Measurements from ENCODE around the gene MAST3. TPM values are rescaled to one million over a fixed set of nuclear protein-coding genes. Genes with fewer than 3 reads are reported as not detected.

MAST3 gene
- 9.0 TPM in 2 replicates for total RNA-seq (2021; fragmentation: NEBNext Ultra II Directional; extraction: Animal tissue kit (Norgen Biotek cat#: 25700))
- 3.4 and 5.5 TPM in 2 replicates for polyA plus RNA-seq (2011; rRNA removed)
- 1.5 TPM for polyA plus RNA-seq (2011; cell fraction: cytosol; rRNA removed)
- polyA plus RNA-seq (2011; cell fraction: nucleus; rRNA removed) = 7.7 TPM
- polyA plus RNA-seq (2012, experiment 1 of 2) = 3.2 to 5.5 TPM (median 4.8 TPM) in 4 replicates
- 3.0 TPM for polyA plus RNA-seq (2012, experiment 2 of 2)
- polyA plus RNA-seq (2013, experiment 1 of 2) = 3.4 TPM
- 3.1 TPM for polyA plus RNA-seq (2013, experiment 2 of 2)
- polyA minus RNA-seq (2011; rRNA and poly(A)+ RNA removed) = 4.8 and 5.0 TPM in 2 replicates
- 6.1 TPM for polyA minus RNA-seq (2011; cell fraction: cytosol; rRNA and poly(A)+ RNA removed)
- polyA minus RNA-seq (2011; cell fraction: nucleus; rRNA and poly(A)+ RNA removed) = 7.4 TPM
- long read RNA-seq, experiment 1 = 0 reads
- long read RNA-seq, experiment 2 = 0 reads

DNA sequence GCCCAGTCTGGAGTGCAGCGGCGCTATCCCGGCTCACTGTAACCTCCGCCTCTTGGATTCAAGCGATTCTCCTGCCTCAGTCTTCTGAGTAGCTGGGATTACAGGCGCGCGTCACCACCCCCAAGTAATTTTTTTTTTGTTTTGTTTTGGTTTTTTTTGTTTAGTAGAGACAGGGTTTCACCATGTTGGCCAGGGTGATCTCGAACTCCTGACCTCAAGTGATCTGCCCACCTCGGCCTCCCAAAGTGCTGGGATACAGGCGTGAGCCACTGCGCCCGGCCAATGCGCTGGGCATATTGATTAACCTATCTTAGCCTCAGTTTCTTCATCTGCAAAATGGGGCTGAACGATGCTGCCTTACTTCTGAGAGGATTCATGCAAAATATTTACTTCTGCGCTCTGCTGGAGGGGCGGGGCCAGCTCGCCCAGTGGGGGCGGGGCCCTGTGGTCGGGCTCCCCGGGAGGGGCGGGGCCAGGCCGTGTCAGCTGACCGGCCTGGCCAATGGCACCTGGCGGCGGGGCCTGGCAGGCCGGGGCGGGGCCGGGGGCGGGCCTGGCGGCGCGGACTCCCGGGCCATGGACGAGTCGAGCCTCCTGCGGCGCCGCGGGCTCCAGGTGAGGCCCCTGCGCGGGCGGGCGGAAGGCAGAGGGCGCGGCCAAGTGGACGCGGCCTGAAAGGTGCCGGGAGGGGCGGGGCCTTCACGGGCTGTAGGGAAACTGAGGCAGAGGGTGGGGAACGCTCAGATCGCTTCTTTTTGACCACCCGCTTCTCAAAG, at the start of gene MAST3:
MAST3 (plus strand) TSS at position 562 of the 776 bp plus-strand sequence; CDS start at position 577, 15 bp downstream.
- Histone ChIP-seq H2AFZ (ENCODE audit: low read length) (no peak within 1 kb of the TSS), H2BK120ac (replicated peaks; ENCODE audit: low read depth, low read length) (no peak within 1 kb of the TSS), H3K27me3 (replicated peaks in 1 of 4; ENCODE audit: control insufficient read depth in 3 of 4, extremely low read depth in 1 of 4, insufficient read depth in 3 of 4, low read length in 3 of 4) (peaks cover 0 to 8% (median 6%) of the 10 kb centered on the region in 4 experiments; a peak in 4 of 7 replicates), H3K9me3 (ENCODE audit: insufficient read depth in 2 of 2, low read depth in 1 of 2, low read length in 1 of 2) (no peaks in the 10 kb centered on the region), H2BK20ac (ENCODE audit: low read length) (no peak within 1 kb of the TSS), H3K79me1 (ENCODE audit: low read depth, low read length) (no peaks in the 10 kb centered on the region), H3K79me2 (ENCODE audit: control insufficient read depth in 1 of 2, insufficient read depth in 2 of 2, low read length in 2 of 2) (no peaks in the 10 kb centered on the region), H3K4me2 (ENCODE audit: insufficient read depth in 1 of 2, low read depth in 2 of 2, low read length in 2 of 2) (peak within 1 kb of the TSS; percentile 70 to 73), H3K14ac (ENCODE audit: insufficient read length) (no peak within 1 kb of the TSS), H2BK12ac (ENCODE audit: low read depth, low read length) (no peak within 1 kb of the TSS), H2BK15ac (ENCODE audit: low read length) (peak within 1 kb of the TSS; percentile 92; the same call in 1 of the 2 replicates), H3K27ac (ENCODE audit: low read depth, low read length) (no peak within 1 kb of the TSS), H2AK5ac (ENCODE audit: low read depth, low read length) (no peak within 1 kb of the TSS), H3K4me3 (ENCODE audit: extremely low read depth in 1 of 4, insufficient read depth in 2 of 4, low read depth in 3 of 4, low read length in 4 of 4) (peak within 1 kb of the TSS; percentile 32 to 67 (median 34); a peak in 7 of 8 replicates), H2BK5ac (ENCODE audit: low read depth, low read length) (no peak within 1 kb of the TSS), H4K91ac (replicated peaks; ENCODE audit: insufficient read length, low read length) (no peak within 1 kb of the TSS), H3K18ac (ENCODE audit: extremely low read depth, low read length) (peak within 1 kb of the TSS; percentile 48), H4K5ac (ENCODE audit: insufficient read length, low read depth, low read length) (no peak within 1 kb of the TSS), H3K56ac (replicated peaks; ENCODE audit: insufficient read length, low read depth, low read length) (no peak within 1 kb of the TSS), H3K9ac (replicated peaks in 1 of 4; ENCODE audit: extremely low read depth in 1 of 4, low read depth in 3 of 4, low read length in 3 of 4) (no peak within 1 kb of the TSS), H3K23ac (ENCODE audit: insufficient read length) (no peak within 1 kb of the TSS), H4K20me1 (replicated peaks in 1 of 2; ENCODE audit: control insufficient read depth in 1 of 2, insufficient read depth in 2 of 2, low read length in 2 of 2) (no peaks in the 10 kb centered on the region), H3K4me1 (replicated peaks in 1 of 4; ENCODE audit: control insufficient read depth in 3 of 4, insufficient read depth in 4 of 4, low read length in 3 of 4) (peaks cover 3 to 14% (median 9%) of the 10 kb centered on the region in 4 experiments; a peak in 6 of 7 replicates), H3K23me2 (ENCODE audit: low read depth, low read length) (peaks cover 7% of the 10 kb centered on the region; the same call in 1 of the 2 replicates), H4K8ac (ENCODE audit: extremely low read depth, insufficient read depth, low read length) (no peak within 1 kb of the TSS), H3K4ac (replicated peaks; ENCODE audit: insufficient read length, low read depth, low read length) (no peak within 1 kb of the TSS), H3K36me3 (ENCODE audit: control insufficient read depth in 2 of 4, insufficient read depth in 4 of 4, low read length in 3 of 4) (no peaks in the 10 kb centered on the region)
- ChIA-PET CTCF (ENCODE audit: partially characterized antibody) (interaction anchor here (0.5 to 0.7 kb wide), 3 partner anchors 22 to 448 kb away, joined by 3 read pairs; no protein-coding TSS in a partner anchor), POLR2A (ENCODE audit: partially characterized antibody) (interaction anchor here (3.2 kb wide), 1 partner anchor 12 kb away, joined by 15 read pairs; no protein-coding TSS in a partner anchor)
- WGBS, 2 experiments (ENCODE audit: extremely low coverage in 1 of 2, insufficient coverage in 1 of 2, insufficient read length in 1 of 2, insufficient replicate concordance in 2 of 2, low coverage in 1 of 2, low lambda C conversion rate in 2 of 2, missing lambda C conversion rate in 1 of 2) = 53% methylated on average over 27 of the region's 54 CpGs; no CpG with 5 or more reads in 1 of the 2 experiments
- TF ChIP-seq KDM1A (IDR thresholded peaks at IDR 0.05; ENCODE audit: borderline replicate concordance, low read length) (peak; percentile 85), TCF12 (IDR thresholded peaks at IDR 0.05; ENCODE audit: low read depth, low read length) (no peak), USF2 (IDR thresholded peaks at IDR 0.05; ENCODE audit: low read length) (peak; percentile 56; the same call in 1 of the 2 replicates)
- DNase-seq (ENCODE audit: low read depth in 1 of 2, low spot score in 2 of 2) (peak in 1 of 2 experiments; percentile 93), FAIRE-seq (no peak)

All from H1 (cell line).